Measurements from ENCODE around the gene WASHC3.

The WASHC3 gene

DNA sequence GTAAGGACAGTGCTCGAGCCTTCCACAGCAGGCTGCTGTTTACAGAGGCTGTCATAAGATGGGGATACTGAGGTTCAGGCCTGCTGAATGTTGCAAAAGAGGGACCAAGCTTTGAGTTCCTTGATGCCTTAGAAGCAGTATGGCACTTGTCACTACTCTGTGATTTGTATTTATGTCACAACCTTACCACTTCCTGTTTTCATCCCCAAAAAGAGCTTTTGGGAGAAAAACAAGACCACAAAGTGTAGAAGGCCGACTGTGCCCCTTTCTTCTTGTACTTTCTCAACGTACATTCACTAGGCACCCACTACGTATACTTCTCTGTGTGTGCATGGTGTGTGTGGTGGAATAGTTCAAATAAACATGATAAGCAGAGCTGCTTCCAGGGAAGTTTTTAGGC, 94.3 kb downstream of the WASHC3 start:
- H3K36me3 Mint-ChIP-seq (ENCODE audit: low read depth): no peaks in the 10 kb centered on the region
- H3K27ac Mint-ChIP-seq: no peak overlapping the region
- peaks cover 4% of the 10 kb centered on the region for H3K27me3 Mint-ChIP-seq (ENCODE audit: low read depth)
- no peaks in the 10 kb centered on the region for H3K9me3 Mint-ChIP-seq
- H3K4me1 Mint-ChIP-seq (ENCODE audit: low read depth): peaks cover 15% of the 10 kb centered on the region
- H3K4me3 Mint-ChIP-seq: no peak overlapping the region

DNA sequence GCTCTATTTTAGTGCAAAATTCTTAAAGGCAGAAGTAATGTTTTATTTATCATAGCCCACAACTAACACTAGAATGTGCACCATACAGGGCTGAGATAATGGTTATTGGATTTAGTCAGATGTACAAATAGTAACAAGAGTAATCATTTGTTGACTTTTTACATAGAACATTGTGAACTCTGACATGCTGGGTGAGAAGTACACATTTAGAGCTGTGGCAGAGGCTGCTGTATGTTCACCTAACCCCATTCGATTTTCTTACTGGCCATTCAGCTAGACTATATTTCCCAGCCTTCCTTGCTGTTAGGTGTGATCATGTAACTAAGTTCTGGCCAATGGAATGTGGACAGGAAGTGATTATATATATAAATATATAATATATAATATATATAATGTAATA, 95.3 kb downstream of the WASHC3 start:
- no peaks in the 10 kb centered on the region for H3K36me3 Mint-ChIP-seq (ENCODE audit: low read depth)
- no peak overlapping the region for H3K4me3 Mint-ChIP-seq
- peaks cover 15% of the 10 kb centered on the region for H3K4me1 Mint-ChIP-seq (ENCODE audit: low read depth)
- H3K9me3 Mint-ChIP-seq: no peaks in the 10 kb centered on the region
- H3K27me3 Mint-ChIP-seq (ENCODE audit: low read depth): peaks cover under 1% of the 10 kb centered on the region
- H3K27ac Mint-ChIP-seq: no peak overlapping the region

DNA sequence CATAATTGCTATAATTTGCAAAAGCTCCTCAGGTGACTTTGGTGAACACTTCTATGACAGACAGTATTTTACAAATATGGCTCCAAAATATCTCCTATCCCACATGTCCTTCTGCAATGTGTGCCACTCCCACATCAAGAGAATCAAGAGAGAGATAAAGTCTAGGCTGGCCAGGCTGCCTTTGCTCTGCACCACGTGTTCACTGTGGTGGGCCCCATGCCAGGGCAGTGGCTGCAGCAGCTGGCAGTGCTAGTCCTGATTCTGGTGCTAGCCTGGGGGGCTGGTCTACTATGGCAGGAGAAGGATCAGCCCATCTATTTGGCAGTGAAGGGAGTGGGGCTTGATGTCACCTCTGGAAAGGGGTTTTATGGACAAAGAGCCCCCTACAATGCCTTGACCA, 98.1 kb downstream of the WASHC3 start:
- H3K36me3 Mint-ChIP-seq (ENCODE audit: low read depth): no peaks in the 10 kb centered on the region
- H3K27me3 Mint-ChIP-seq (ENCODE audit: low read depth): no peaks in the 10 kb centered on the region
- no peak overlapping the region for H3K27ac Mint-ChIP-seq
- no peak overlapping the region for H3K4me3 Mint-ChIP-seq
- peaks cover 12% of the 10 kb centered on the region for H3K4me1 Mint-ChIP-seq (ENCODE audit: low read depth)
- H3K9me3 Mint-ChIP-seq: peaks cover 14% of the 10 kb centered on the region

Measured in T-helper 1 cell treated with Interleukin-12 subunit alpha and Interleukin-12 subunit beta and Interleukin-4 antibody, amounts not matched to agents 30 μg/mL and 1 μg/mL, for 36 hours (primary cell).